ENCODE results near the gene EIF4G3. TPM values are rescaled to one million over a fixed set of nuclear protein-coding genes. Genes with fewer than 3 reads are reported as not detected.

The EIF4G3 gene
- total RNA-seq, 1 experiment from 2014 or later: 87.6 TPM

GRCh38 chr1:21129407-21129806, 47.3 kb downstream of the EIF4G3 start:
- Mint-ChIP-seq H3K27ac (ENCODE audit: low read depth, unreplicated experiment) (no peak overlapping the region), H3K27me3 (ENCODE audit: insufficient read depth, unreplicated experiment) (no peaks in the 10 kb centered on the region), H3K4me3 (ENCODE audit: unreplicated experiment) (no peak overlapping the region), H3K36me3 (ENCODE audit: insufficient read depth, unreplicated experiment) (peaks cover 45% of the 10 kb centered on the region), H3K9me3 (ENCODE audit: unreplicated experiment) (peaks cover 7% of the 10 kb centered on the region), H3K4me1 (ENCODE audit: insufficient read depth, unreplicated experiment) (peaks cover 5% of the 10 kb centered on the region)
- TF ChIP-seq CTCF (IDR thresholded peaks at IDR 0.05; ENCODE audit: unreplicated experiment): no peak
- POLR2A ChIA-PET: interaction anchor here (1.1 to 2.0 kb wide), 3 partner anchors 16 to 301 kb away, joined by 3 to 7 read pairs (median 3); no protein-coding TSS in a partner anchor
- BruUV-seq (replicated peaks): no TSS peak
- DNase-seq (ENCODE audit: unreplicated experiment): no peak
- CTCF ChIA-PET: no interaction called here
- intact Hi-C loops (cut with micrococcal nuclease): no loop called here

- Mint-ChIP-seq H3K27ac (ENCODE audit: low read depth, unreplicated experiment) (no peak overlapping the region), H3K36me3 (ENCODE audit: insufficient read depth, unreplicated experiment) (peaks cover 41% of the 10 kb centered on the region), H3K4me1 (ENCODE audit: insufficient read depth, unreplicated experiment) (peaks cover 5% of the 10 kb centered on the region), H3K9me3 (ENCODE audit: unreplicated experiment) (peaks cover 4% of the 10 kb centered on the region), H3K4me3 (ENCODE audit: unreplicated experiment) (no peak overlapping the region), H3K27me3 (ENCODE audit: insufficient read depth, unreplicated experiment) (no peaks in the 10 kb centered on the region)
- ChIA-PET CTCF (interaction anchor here (0.6 to 1.0 kb wide), 6 partner anchors 9 to 128 kb away, joined by 3 to 4 read pairs (median 3); no protein-coding TSS in a partner anchor), POLR2A (interaction anchor here (1.8 kb wide), 1 partner anchor 10 kb away, joined by 7 read pairs; no protein-coding TSS in a partner anchor)
- intact Hi-C loops (cut with micrococcal nuclease): no loop called here
- DNase-seq (ENCODE audit: unreplicated experiment): peak; percentile 22
- no peak for TF ChIP-seq CTCF (IDR thresholded peaks at IDR 0.05; ENCODE audit: unreplicated experiment)
- no TSS peak for BruUV-seq (replicated peaks)
These were observed 50.4 kb downstream of the EIF4G3 start for GRCh38 chr1:21126324-21126723.

- no TSS peak for BruUV-seq (replicated peaks)
- intact Hi-C loops (cut with micrococcal nuclease): no loop called here
- H3K27ac Mint-ChIP-seq (ENCODE audit: low read depth, unreplicated experiment): peak overlapping the region; percentile 79
- H3K9me3 Mint-ChIP-seq (ENCODE audit: unreplicated experiment): no peaks in the 10 kb centered on the region
- H3K4me1 Mint-ChIP-seq (ENCODE audit: insufficient read depth, unreplicated experiment): peaks cover 5% of the 10 kb centered on the region
- H3K36me3 Mint-ChIP-seq (ENCODE audit: insufficient read depth, unreplicated experiment): peaks cover 28% of the 10 kb centered on the region
- ChIA-PET POLR2A (interaction anchor here (0.7 to 1.2 kb wide), 2 partner anchors 12 to 14 kb away, joined by 3 read pairs; no protein-coding TSS in a partner anchor), CTCF (interaction anchor here (0.6 kb wide), 1 partner anchor 47 kb away, joined by 4 read pairs; no protein-coding TSS in a partner anchor)
- no peaks in the 10 kb centered on the region for H3K27me3 Mint-ChIP-seq (ENCODE audit: insufficient read depth, unreplicated experiment)
- no peak overlapping the region for H3K4me3 Mint-ChIP-seq (ENCODE audit: unreplicated experiment)
- peak; percentile 47 for DNase-seq (ENCODE audit: unreplicated experiment)
- TF ChIP-seq CTCF (IDR thresholded peaks at IDR 0.05; ENCODE audit: unreplicated experiment): no peak
These were observed 51.9 kb downstream of the EIF4G3 start for GRCh38 chr1:21124846-21125245.

- ChIA-PET POLR2A (interaction anchor here (0.5 to 0.7 kb wide), 2 partner anchors 121 to 233 kb away, joined by 3 read pairs; no protein-coding TSS in a partner anchor), CTCF (interaction anchor here (0.6 kb wide), 2 partner anchors 62 to 113 kb away, joined by 3 to 7 read pairs; no protein-coding TSS in a partner anchor)
- peak overlapping the region; percentile 16 for H3K27ac Mint-ChIP-seq (ENCODE audit: low read depth, unreplicated experiment)
- no peak overlapping the region for H3K4me3 Mint-ChIP-seq (ENCODE audit: unreplicated experiment)
- TF ChIP-seq CTCF (IDR thresholded peaks at IDR 0.05; ENCODE audit: unreplicated experiment): no peak
- no peaks in the 10 kb centered on the region for H3K9me3 Mint-ChIP-seq (ENCODE audit: unreplicated experiment)
- peaks cover 5% of the 10 kb centered on the region for H3K4me1 Mint-ChIP-seq (ENCODE audit: insufficient read depth, unreplicated experiment)
- no TSS peak for BruUV-seq (replicated peaks)
- no peak for DNase-seq (ENCODE audit: unreplicated experiment)
- intact Hi-C loops (cut with micrococcal nuclease): no loop called here
- H3K36me3 Mint-ChIP-seq (ENCODE audit: insufficient read depth, unreplicated experiment): peaks cover 14% of the 10 kb centered on the region
- H3K27me3 Mint-ChIP-seq (ENCODE audit: insufficient read depth, unreplicated experiment): no peaks in the 10 kb centered on the region
These were observed 53.3 kb downstream of the EIF4G3 start for GRCh38 chr1:21123287-21123948.

All from MCF 10A (cell line).